Measurements from ENCODE around the gene PKHD1.

PKHD1 gene

GRCh38 chr6:51578994-51579393 lies 508.4 kb downstream of the PKHD1 start:
- no peak for TF ChIP-seq USF1 (IDR thresholded peaks at IDR 0.05)

- TF ChIP-seq EP300 (IDR thresholded peaks at IDR 0.05; ENCODE audit: borderline replicate concordance): no peak
- TF ChIP-seq RAD21 (IDR thresholded peaks at IDR 0.05; ENCODE audit: low read depth): no peak
- no peak for TF ChIP-seq YY1 (IDR thresholded peaks at IDR 0.05; ENCODE audit: low read depth)
- no peak for TF ChIP-seq CEBPB (IDR thresholded peaks at IDR 0.05)
- TF ChIP-seq FOXM1 (IDR thresholded peaks at IDR 0.05; ENCODE audit: borderline replicate concordance, low read depth): no peak
- TF ChIP-seq ZBTB7A (IDR thresholded peaks at IDR 0.05; ENCODE audit: low read depth): no peak
- no peak for TF ChIP-seq NFIC (IDR thresholded peaks at IDR 0.05)
- no peak for TF ChIP-seq REST (IDR thresholded peaks at IDR 0.05; ENCODE audit: low read depth)
- no peak for TF ChIP-seq MAX (IDR thresholded peaks at IDR 0.05)
- TF ChIP-seq TAF1 (IDR thresholded peaks at IDR 0.05; ENCODE audit: low read depth): no peak
- TF ChIP-seq EGR1 (IDR thresholded peaks at IDR 0.05): no peak
- no peak for TF ChIP-seq TCF12 (IDR thresholded peaks at IDR 0.05; ENCODE audit: low read depth)
- no peak for TF ChIP-seq USF1 (IDR thresholded peaks at IDR 0.05)
- TF ChIP-seq CREB1 (IDR thresholded peaks at IDR 0.05; ENCODE audit: low read depth): no peak
These were observed 509.1 kb downstream of the PKHD1 start for GRCh38 chr6:51578362-51578761.

- TF ChIP-seq EP300 (IDR thresholded peaks at IDR 0.05; ENCODE audit: borderline replicate concordance) (no peak), FOXM1 (IDR thresholded peaks at IDR 0.05; ENCODE audit: borderline replicate concordance, low read depth) (no peak), CREB1 (IDR thresholded peaks at IDR 0.05; ENCODE audit: low read depth) (no peak), USF1 (IDR thresholded peaks at IDR 0.05) (no peak), TEAD4 (IDR thresholded peaks at IDR 0.05) (no peak), EGR1 (IDR thresholded peaks at IDR 0.05) (no peak), MAX (IDR thresholded peaks at IDR 0.05) (no peak), REST (IDR thresholded peaks at IDR 0.05; ENCODE audit: low read depth) (no peak), NFIC (IDR thresholded peaks at IDR 0.05) (no peak), TAF1 (IDR thresholded peaks at IDR 0.05; ENCODE audit: low read depth) (no peak), CEBPB (IDR thresholded peaks at IDR 0.05) (no peak), RAD21 (IDR thresholded peaks at IDR 0.05; ENCODE audit: low read depth) (no peak), ZBTB7A (IDR thresholded peaks at IDR 0.05; ENCODE audit: low read depth) (no peak), YY1 (IDR thresholded peaks at IDR 0.05; ENCODE audit: low read depth) (no peak)
These were observed 513.4 kb downstream of the PKHD1 start for GRCh38 chr6:51574040-51574439.

- TF ChIP-seq ZBTB7A (IDR thresholded peaks at IDR 0.05; ENCODE audit: low read depth): no peak
- peak; percentile 51; the same call in 1 of the 2 replicates for TF ChIP-seq REST (IDR thresholded peaks at IDR 0.05; ENCODE audit: low read depth)
- no peak for TF ChIP-seq MAX (IDR thresholded peaks at IDR 0.05)
- TF ChIP-seq CEBPB (IDR thresholded peaks at IDR 0.05): no peak
- TF ChIP-seq EGR1 (IDR thresholded peaks at IDR 0.05): no peak
- no peak for TF ChIP-seq EP300 (IDR thresholded peaks at IDR 0.05; ENCODE audit: borderline replicate concordance)
- no peak for TF ChIP-seq FOXM1 (IDR thresholded peaks at IDR 0.05; ENCODE audit: borderline replicate concordance, low read depth)
- no peak for TF ChIP-seq USF1 (IDR thresholded peaks at IDR 0.05)
These were observed 516.2 kb downstream of the PKHD1 start for GRCh38 chr6:51571168-51571567.

All from Ishikawa (cell line).